GM10266 (cell line): Measurements from ENCODE around the gene PHACTR1.

ENCODE experiments used
- DNase-seq: peaks from one replicate; pipeline ENCODE4 v3.0.0; 2012; ENCODE audit errors: extremely low spot score
- CTCF ChIP-seq: IDR thresholded peaks from 2 replicates; pipeline ENCODE4 v1.5.1; 2012; ENCODE audit warnings: mild to moderate bottlenecking, low read depth; ENCODE audit not compliant: control insufficient read depth, insufficient read depth; ENCODE audit errors: missing control alignments

PHACTR1 gene

GRCh38 chr6:13071550-13072345, 355.2 kb downstream of the PHACTR1 start:
- TF ChIP-seq CTCF: no peak

GRCh38 chr6:13072686-13073347, 356.2 kb downstream of the PHACTR1 start:
- TF ChIP-seq CTCF: no peak
- no peak for DNase-seq

More at GRCh38 chr6:13071550-13072345, 355.2 kb downstream of the PHACTR1 start:
- no peak for DNase-seq

- no peak for DNase-seq
- TF ChIP-seq CTCF: no peak
These were observed 358.0 kb downstream of the PHACTR1 start for GRCh38 chr6:13074415-13075140.

GRCh38 chr6:13075141-13075845, 358.7 kb downstream of the PHACTR1 start:
- no peak for DNase-seq
- TF ChIP-seq CTCF: no peak

GRCh38 chr6:13076575-13076974, 360.0 kb downstream of the PHACTR1 start:
- no peak for TF ChIP-seq CTCF
- DNase-seq: no peak

- no peak for DNase-seq
- no peak for TF ChIP-seq CTCF
These were observed 360.6 kb downstream of the PHACTR1 start for GRCh38 chr6:13077117-13077516.
